HepG2 (cell line): ENCODE data around the gene APOC3. TPM values are rescaled to one million over a fixed set of nuclear protein-coding genes. Genes with fewer than 3 reads are reported as not detected.
A peak's percentile ranks its signal among the peaks of the same experiment; 100 is the strongest.

Source experiments
- FOXC1 ChIP-seq: sonication (generic); formaldehyde crosslinking; IDR thresholded peaks from 2 replicates; pipeline ENCODE4 v1.8.0; 2022; ENCODE audit warnings: mild to moderate bottlenecking, missing genetic modification reagents, borderline replicate concordance
- GLI4 ChIP-seq: sonication (generic); formaldehyde crosslinking; IDR thresholded peaks from 2 replicates; pipeline ENCODE4 v1.5.1; 2020; ENCODE audit warnings: missing genetic modification reagents, mild to moderate bottlenecking, moderate library complexity, borderline replicate concordance
- HNF4A ChIP-seq: sonication (generic); formaldehyde crosslinking; IDR thresholded peaks from 2 replicates; pipeline ENCODE4 v1.4.0; 2020; ENCODE audit warnings: missing genetic modification reagents
- KMT2A ChIP-seq: sonication (generic); formaldehyde crosslinking; IDR thresholded peaks from 2 replicates; pipeline ENCODE4 v1.4.0; 2020; ENCODE audit warnings: missing genetic modification reagents
- PRMT3 ChIP-seq: sonication (generic); formaldehyde crosslinking; IDR thresholded peaks from 2 replicates; pipeline ENCODE4 v1.8.1; 2022; ENCODE audit warnings: low read depth, mild to moderate bottlenecking, moderate library complexity, missing genetic modification reagents, borderline replicate concordance
- PTBP1 ChIP-seq: fragments of 200-400 bp; formaldehyde crosslinking; IDR thresholded peaks from 2 replicates; pipeline ENCODE4 v1.6.1; 2018; ENCODE audit warnings: low read length, low read depth; ENCODE audit not compliant: poor library complexity, severe bottlenecking
- RXRA ChIP-seq: sonication (generic); formaldehyde crosslinking; IDR thresholded peaks from 2 replicates; pipeline ENCODE4 v1.5.1; 2020; ENCODE audit warnings: missing genetic modification reagents
- TAF1 ChIP-seq: sonication (generic); formaldehyde crosslinking; IDR thresholded peaks from 2 replicates; pipeline ENCODE4 v1.4.0; 2020; ENCODE audit warnings: missing genetic modification reagents
- TRIM24 ChIP-seq: sonication (generic); formaldehyde crosslinking; IDR thresholded peaks from 2 replicates; pipeline ENCODE4 v1.8.0; 2022; ENCODE audit warnings: mild to moderate bottlenecking, missing genetic modification reagents
- ZBTB7A ChIP-seq: sonication (generic); formaldehyde crosslinking; IDR thresholded peaks from 2 replicates; pipeline ENCODE4 v1.8.0; 2022; ENCODE audit warnings: mild to moderate bottlenecking, missing genetic modification reagents
- ZNF10 ChIP-seq: sonication (generic); formaldehyde crosslinking; IDR thresholded peaks from 2 replicates; pipeline ENCODE4 v1.4.0; 2020; ENCODE audit warnings: mild to moderate bottlenecking, low read depth, missing genetic modification reagents, borderline replicate concordance
- ZNF343 ChIP-seq: sonication (generic); formaldehyde crosslinking; IDR thresholded peaks from 2 replicates; pipeline ENCODE4 v1.4.0; 2020; ENCODE audit warnings: mild to moderate bottlenecking, missing genetic modification reagents
- ZNF567 ChIP-seq: sonication (generic); formaldehyde crosslinking; IDR thresholded peaks from 2 replicates; pipeline ENCODE4 v1.8.1; 2023; ENCODE audit warnings: mild to moderate bottlenecking, missing genetic modification reagents, borderline replicate concordance
- ZNF776 ChIP-seq: sonication (generic); formaldehyde crosslinking; IDR thresholded peaks from 2 replicates; pipeline ENCODE4 v1.4.0; 2020; ENCODE audit warnings: mild to moderate bottlenecking, missing genetic modification reagents
- polyA plus RNA-seq, 8 experiments: library from polyadenylated mRNA; depleted of rRNA in 3 of 8; stranded (reverse) in 7 of 8; unstranded in 1 of 8; fragments of >200 nt; fragmentation: Illumina TruSeq in 4 of 8; extraction: Trizol in 4 of 8; gene quantifications; 2 replicates each; pipeline versions ENCODE4 v1.2.1 to v1.2.3, GENCODE V29; 2011 to 2016; ENCODE audit warnings: low read depth in 4 of 8, missing spikeins in 1 of 8, mixed read lengths in 1 of 8; ENCODE audit not compliant: insufficient read depth in 1 of 8
- total RNA-seq, 5 experiments: library from RNA; depleted of rRNA; stranded (reverse); fragments of >200 nt; fragmentation: Illumina TruSeq; extraction: Trizol; gene quantifications; 2 replicates each; pipeline ENCODE4 v1.2.3, GENCODE V29; 2016; ENCODE audit warnings: low read depth in 1 of 5
- TF ChIP-seq, protein P1 (sequence below): sonication (generic); formaldehyde crosslinking; IDR thresholded peaks from 2 replicates; pipeline ENCODE4 v1.4.0; 2020; ENCODE audit warnings: missing genetic modification reagents
- TF ChIP-seq, protein P2 (sequence below): sonication (generic); formaldehyde crosslinking; IDR thresholded peaks from 2 replicates; pipeline ENCODE4 v1.5.1; 2020; ENCODE audit warnings: mild to moderate bottlenecking, missing genetic modification reagents, moderate library complexity

The APOC3 gene
- total and polyA plus RNA-seq, 2 of the 13 experiments (the other 11 are each of a cell fraction or from before 2014, with no cell fraction given), result 314 to 687 TPM

DNA sequence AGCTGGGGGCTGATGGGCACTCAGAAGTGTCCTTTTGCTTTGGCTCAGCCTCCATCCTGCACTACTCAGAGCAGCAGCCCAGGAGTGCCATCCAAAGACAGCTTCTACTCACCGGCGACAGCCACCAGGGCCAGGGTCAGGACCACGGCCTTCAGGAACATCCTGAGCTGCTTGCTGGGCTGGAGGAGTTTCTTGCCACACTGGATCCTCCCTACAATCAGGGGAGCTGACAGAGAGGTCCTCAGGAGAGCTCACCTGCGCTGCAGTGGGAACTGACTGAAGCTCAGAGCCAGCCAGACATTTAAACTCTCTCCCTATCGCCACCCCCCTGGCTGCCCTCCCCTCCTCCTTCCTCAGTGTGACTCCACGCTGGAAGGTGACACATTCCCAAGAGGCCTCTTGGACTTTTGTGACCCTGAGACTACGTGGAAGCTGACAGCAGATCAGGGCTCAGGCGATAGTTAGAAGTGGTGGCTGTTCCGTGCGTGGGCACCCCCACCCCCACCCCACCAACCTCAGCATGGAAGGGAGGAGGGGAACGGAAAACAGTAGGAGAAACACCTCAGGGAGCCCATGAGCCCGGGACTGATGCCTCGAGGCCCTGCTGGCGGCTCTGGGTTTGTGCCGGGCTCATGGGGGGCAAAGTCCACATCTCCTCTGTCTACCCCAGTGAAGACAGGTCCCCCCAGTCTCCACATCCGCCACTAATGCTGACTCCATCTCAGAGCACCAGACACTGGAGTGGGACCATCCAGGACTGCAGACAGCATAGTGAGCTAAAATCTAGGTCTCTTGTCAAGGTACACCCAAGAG lies 6.5 kb upstream of the APOC3 start, which contains the start of gene APOA4 (continued):
- no peak for TF ChIP-seq PRMT3 (CRISPR knock-in tag)
- TF ChIP-seq RXRA (CRISPR knock-in tag), result 0 out of 2 replicates have a peak, but pooled peaks have one; percentile 9
- no peak for TF ChIP-seq TAF1
- TF ChIP-seq TRIM24 (CRISPR knock-in tag), result no peak
- no peak for TF ChIP-seq PTBP1
- TF ChIP-seq ZNF567 (CRISPR knock-in tag), result 0 out of 2 replicates have a peak, but pooled peaks have one; percentile 9
- no peak for TF ChIP-seq KMT2A (CRISPR knock-in tag)
- 0 out of 2 replicates have a peak, but pooled peaks have one; percentile 45 for TF ChIP-seq GLI4 (CRISPR knock-in tag)
- no peak for TF ChIP-seq ZBTB7A (CRISPR knock-in tag)
- TF ChIP-seq, protein P1, sequence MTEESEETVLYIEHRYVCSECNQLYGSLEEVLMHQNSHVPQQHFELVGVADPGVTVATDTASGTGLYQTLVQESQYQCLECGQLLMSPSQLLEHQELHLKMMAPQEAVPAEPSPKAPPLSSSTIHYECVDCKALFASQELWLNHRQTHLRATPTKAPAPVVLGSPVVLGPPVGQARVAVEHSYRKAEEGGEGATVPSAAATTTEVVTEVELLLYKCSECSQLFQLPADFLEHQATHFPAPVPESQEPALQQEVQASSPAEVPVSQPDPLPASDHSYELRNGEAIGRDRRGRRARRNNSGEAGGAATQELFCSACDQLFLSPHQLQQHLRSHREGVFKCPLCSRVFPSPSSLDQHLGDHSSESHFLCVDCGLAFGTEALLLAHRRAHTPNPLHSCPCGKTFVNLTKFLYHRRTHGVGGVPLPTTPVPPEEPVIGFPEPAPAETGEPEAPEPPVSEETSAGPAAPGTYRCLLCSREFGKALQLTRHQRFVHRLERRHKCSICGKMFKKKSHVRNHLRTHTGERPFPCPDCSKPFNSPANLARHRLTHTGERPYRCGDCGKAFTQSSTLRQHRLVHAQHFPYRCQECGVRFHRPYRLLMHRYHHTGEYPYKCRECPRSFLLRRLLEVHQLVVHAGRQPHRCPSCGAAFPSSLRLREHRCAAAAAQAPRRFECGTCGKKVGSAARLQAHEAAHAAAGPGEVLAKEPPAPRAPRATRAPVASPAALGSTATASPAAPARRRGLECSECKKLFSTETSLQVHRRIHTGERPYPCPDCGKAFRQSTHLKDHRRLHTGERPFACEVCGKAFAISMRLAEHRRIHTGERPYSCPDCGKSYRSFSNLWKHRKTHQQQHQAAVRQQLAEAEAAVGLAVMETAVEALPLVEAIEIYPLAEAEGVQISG, result no peak
- no peak for TF ChIP-seq FOXC1
- TF ChIP-seq HNF4A, result peak; percentile 64
- 0 out of 2 replicates have a peak, but pooled peaks have one; percentile 37 for TF ChIP-seq ZNF776 (CRISPR knock-in tag)
- no peak for TF ChIP-seq ZNF10 (CRISPR knock-in tag)
- TF ChIP-seq, protein P2, sequence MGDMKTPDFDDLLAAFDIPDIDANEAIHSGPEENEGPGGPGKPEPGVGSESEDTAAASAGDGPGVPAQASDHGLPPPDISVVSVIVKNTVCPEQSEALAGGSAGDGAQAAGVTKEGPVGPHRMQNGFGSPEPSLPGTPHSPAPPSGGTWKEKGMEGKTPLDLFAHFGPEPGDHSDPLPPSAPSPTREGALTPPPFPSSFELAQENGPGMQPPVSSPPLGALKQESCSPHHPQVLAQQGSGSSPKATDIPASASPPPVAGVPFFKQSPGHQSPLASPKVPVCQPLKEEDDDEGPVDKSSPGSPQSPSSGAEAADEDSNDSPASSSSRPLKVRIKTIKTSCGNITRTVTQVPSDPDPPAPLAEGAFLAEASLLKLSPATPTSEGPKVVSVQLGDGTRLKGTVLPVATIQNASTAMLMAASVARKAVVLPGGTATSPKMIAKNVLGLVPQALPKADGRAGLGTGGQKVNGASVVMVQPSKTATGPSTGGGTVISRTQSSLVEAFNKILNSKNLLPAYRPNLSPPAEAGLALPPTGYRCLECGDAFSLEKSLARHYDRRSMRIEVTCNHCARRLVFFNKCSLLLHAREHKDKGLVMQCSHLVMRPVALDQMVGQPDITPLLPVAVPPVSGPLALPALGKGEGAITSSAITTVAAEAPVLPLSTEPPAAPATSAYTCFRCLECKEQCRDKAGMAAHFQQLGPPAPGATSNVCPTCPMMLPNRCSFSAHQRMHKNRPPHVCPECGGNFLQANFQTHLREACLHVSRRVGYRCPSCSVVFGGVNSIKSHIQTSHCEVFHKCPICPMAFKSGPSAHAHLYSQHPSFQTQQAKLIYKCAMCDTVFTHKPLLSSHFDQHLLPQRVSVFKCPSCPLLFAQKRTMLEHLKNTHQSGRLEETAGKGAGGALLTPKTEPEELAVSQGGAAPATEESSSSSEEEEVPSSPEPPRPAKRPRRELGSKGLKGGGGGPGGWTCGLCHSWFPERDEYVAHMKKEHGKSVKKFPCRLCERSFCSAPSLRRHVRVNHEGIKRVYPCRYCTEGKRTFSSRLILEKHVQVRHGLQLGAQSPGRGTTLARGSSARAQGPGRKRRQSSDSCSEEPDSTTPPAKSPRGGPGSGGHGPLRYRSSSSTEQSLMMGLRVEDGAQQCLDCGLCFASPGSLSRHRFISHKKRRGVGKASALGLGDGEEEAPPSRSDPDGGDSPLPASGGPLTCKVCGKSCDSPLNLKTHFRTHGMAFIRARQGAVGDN (CRISPR knock-in tag), result peak; percentile 90
- TF ChIP-seq ZNF343 (CRISPR knock-in tag), result no peak
